ENCODE measurements around the gene KIF16B. TPM values are rescaled to one million over a fixed set of nuclear protein-coding genes. Genes with fewer than 3 reads are reported as not detected.
A peak's percentile ranks its signal among the peaks of the same experiment; 100 is the strongest.
"Not testable (repeated sequence)": the region's sequence is repeated elsewhere in the genome, so short reads cannot be mapped to it uniquely, and the experiment has no call there.

The KIF16B gene
- total RNA-seq, 1 donor from 2014 or later, result 33.1 TPM

DNA sequence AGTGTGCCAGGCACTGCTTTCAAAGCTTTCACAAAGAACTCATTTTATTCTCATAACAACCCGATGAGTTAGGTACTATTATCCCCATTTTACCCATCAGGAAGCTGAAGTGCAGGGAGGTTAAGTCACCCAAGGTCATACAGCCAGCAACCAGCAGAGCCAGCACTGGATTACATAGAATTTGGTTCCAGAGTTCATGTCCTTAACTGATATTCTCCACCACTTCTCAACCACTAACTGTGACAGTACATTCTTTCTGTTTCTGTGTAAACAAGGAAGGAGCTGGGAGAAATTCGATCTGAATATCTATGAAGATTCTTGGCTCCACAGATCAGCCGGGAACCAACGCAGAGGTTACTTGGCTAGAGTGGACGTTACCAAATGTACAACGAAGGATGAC lies 98.0 kb downstream of the KIF16B start:
- DNase-seq, result peak; percentile 71

DNA sequence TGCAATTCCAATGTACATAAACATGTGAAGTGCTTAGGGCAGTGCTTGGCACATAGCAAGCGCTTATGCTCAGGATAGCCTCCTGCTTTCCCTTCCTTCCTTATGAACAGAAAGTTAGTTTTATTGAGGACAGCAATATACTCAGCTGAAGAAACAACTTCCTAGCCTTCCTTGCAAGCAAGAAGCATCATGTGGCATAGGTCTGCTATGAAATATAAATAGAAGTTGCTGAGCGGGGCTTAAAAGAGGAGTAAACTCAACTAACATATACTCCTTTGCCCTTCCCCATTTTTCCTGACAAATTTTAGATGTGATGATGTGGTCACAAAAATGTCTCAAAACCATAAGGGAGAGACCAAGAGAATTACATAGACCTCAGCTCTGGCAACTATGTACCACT lies 98.9 kb downstream of the KIF16B start:
- DNase-seq, result no peak

DNA sequence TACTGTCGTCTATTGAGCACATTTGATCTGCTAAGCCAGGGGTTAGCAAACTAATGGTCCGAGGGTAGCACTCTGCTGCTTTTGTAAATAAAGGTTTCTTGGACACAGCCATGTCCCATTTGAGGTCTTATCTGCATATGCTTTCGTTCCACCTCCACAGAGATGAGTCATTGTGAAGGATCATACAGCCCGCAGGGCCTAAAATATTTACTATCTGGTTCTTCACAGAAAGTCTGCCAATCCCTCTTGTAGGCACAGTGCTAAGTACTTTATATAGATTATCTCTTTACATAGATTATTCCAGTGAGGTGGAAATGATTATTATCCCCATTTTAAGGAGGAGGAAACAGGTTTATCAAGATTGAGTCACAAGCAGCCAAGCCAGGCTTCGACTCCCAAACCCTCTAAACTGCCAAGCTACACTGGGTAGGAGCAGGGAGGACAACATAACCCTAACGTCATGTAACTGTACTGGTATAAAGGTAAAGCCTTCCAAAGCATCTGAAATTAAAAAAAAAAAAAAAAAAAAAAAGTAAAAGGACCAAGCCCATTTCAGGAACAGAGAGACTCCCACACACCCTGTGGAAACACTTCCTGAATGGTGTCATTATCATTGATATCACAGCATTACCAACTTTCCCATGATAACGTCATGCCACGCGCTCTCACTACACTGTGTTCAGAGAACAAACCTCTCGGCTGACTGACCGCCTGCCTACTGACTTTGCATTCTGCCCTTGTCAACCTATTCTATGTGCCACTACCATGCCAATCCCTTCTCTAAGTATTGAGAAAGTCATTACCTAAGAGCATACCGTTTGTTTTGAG lies 101.0 kb downstream of the KIF16B start:
- no peak for DNase-seq

DNA sequence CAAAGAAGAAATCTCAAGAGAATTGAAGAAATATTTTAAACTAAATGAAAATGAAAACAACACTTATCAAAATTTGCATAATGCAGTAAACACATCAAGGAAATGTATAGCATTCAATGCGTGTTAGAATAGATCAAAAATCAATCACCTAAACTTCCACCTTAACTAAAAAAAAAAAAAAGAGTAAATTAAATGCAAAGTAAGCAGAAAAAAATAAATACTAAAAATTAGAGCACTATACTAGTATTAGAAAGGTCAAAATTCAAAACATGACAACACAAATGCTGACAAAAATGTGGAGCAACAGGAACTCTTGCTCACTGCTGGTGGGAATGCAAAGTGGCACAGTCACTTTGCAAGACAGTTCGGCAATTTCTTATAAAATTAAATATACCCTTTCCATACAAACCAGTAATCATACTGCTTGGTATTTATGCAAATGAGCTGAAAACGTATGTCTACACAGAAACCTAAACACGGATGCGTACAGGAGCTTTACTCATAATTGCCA lies 103.8 kb downstream of the KIF16B start:
- no peak for DNase-seq

DNA sequence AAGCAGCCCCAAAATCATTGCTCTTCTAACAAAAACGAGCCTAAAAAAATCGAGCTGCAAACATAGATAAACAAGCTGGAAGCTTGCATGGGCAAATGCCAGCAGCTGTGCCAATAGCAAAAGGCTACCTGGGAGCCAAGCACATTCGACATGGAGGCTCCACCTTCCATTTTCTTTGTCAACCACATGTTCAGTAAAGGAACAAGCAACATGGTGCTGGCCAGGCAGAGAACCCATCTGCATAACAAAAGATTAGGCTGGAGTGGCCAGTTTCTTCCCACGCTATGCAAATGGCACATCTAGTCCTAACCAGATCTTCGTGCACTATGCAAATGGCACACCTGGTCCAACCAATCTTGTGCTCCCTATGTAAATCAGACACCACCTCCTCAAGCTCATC lies 110.5 kb downstream of the KIF16B start:
- DNase-seq, result no peak

DNA sequence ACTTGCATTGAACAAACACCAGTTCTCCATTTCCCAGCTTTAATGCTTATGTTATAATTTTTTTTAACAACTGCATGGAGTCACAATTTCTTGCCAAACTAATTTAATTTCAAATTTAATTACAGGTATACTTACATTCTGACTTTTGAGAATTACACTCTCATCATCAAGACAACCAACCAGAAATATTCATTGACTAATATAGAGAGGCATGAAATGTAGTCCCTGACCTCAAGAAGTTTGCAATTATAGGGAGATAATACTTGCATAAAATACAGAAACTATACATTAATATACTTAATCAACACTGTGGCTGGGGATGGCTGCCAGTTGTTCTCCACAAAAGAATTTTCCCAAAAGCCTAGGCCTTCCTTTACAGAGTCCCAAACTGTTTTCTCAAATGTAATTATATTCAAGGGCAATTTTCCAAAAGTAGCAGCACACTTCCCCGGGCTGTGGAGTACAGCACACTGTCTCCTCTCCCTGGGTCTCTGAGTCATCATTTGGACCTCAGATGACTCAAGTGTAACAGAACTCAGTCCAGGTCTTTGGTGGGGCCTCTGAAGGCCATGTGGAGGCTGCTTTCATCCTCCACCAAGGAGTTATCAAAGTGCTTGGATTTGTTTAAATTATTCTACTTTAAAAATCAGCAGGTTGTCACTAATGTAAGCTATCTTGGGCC lies 114.1 kb downstream of the KIF16B start:
- DNase-seq, result peak; percentile 57

DNA sequence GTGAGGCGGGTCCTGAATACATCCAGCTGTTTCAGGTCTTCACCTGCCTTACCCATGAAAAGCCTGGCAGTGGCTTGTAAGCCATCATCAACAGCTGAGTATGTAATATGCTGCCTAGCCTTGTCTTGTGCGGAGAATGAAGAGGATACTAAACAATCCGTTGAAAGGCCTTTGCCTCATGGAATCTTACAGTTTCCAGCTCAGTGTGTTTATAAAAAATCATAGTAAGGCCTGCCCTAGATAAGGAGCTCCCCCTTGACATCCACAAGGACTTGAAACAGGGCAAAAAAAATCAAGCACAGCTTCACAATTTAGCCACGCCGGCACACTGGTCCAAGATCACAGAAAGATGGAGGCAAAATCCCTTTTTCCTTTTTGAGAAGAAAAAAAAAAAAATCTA lies 115.7 kb downstream of the KIF16B start:
- peak; percentile 27 for DNase-seq

DNA sequence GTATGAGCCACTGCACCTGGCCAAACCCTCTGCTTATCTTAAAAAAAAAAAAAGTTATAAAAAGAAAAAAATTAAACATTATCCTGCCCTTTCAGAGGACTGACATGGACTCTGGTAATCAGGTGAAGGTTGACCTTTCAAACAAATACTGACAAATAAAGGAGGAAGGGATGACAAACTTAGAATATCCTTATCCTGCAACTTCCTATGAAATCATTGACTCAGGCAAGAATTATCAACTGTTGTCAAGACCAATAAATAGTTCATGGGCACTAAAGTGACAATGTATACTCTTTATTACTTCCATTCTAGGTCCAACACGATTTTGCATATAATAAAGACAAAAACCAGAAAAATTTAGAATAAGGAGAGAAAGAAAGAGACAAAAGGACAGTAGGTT lies 117.9 kb downstream of the KIF16B start:
- DNase-seq, result no peak

DNA sequence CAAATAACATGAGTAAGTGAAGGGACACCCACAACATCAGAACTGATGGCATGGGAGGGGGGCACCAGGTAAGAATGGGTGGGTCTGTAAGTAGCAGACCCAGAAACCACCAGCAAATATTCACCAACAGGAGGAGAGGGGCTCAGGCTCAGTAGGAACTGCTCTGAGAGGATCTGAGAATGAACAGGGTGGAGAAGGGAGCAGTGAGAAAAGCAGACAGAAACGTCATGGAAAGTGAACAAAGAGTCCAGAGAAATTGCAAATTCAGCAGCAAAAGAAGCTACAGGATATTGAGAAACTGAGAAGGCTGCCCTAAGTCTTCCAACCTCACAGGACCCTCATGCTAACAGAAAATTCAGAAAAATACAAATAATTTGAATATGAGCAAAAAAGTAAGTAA lies 121.3 kb downstream of the KIF16B start:
- DNase-seq, result no peak

DNA sequence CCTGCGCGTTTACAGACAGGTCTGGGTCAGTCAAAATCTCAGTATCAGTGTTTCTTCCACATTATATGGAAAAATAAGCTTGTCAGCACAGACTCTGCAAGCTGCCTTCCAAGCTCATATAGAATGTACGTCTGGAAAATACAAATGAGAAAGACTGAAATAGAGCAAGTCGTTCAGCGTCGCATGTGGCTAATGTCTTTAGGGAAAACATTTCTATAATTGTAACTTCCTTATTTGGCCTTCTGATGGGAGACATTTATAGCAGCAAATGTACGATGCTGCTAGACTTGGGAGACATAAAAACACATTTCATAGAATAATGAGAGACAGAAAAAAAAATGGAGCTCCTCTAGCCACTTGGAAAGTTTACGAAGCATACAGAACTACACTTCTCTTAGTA lies 122.2 kb downstream of the KIF16B start:
- DNase-seq, result no peak

DNA sequence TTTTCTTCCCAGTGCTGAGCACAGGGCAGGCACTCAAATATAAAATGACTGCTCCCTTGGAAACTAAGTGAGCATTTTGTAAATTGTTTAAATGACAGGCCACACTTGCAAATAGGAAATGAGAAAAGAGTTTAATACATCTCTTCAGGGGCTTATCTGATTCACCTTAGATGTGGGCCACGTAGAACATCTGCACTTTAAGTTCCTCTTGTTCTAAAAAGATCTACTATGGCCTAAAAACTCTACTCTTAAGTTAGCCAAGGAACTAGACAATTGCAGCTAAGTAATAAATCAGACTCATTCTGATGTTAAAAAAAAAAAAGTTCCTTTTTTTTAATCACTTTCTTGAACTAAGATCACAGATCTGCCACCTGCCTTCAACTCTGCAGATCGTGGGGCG lies 126.3 kb downstream of the KIF16B start:
- no peak for DNase-seq

DNA sequence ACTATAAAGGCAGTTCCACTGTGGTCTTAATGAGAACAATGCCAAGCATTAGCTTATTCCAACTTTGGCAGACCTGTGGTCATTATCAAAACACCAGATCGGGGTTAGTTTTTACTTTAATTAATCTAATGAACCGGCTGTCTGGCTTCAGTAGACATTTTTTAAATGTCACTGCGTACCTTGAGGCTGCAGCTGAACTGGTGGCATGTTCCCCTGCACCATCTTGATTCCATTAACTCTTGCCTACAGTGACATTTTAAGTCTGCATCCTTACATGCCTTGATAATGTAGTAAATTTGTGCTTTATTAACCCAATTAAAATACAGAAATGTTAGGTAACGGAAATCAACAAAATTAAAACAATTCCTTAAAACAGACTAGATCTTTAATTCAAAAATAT lies 127.0 kb downstream of the KIF16B start:
- DNase-seq, result no peak

DNA sequence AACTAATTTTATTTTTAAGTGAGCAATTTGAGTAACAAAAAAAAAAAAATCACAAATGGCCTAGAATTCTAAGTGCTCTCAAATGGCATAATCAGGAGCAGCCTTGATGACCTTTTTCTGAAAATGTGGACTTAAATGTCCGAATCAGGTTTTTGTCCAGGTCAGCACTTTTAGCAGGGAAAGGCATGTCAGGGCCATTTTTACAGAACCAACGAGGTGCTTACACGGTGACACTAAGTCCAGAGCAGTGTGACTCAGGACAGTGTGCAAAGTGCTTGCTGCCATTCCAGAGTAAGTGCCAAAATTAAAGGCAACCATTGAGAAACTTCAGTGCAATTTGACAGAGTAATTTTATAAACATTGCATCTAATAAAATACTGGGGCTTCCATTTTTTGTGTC lies 127.8 kb downstream of the KIF16B start:
- DNase-seq, result no peak

DNA sequence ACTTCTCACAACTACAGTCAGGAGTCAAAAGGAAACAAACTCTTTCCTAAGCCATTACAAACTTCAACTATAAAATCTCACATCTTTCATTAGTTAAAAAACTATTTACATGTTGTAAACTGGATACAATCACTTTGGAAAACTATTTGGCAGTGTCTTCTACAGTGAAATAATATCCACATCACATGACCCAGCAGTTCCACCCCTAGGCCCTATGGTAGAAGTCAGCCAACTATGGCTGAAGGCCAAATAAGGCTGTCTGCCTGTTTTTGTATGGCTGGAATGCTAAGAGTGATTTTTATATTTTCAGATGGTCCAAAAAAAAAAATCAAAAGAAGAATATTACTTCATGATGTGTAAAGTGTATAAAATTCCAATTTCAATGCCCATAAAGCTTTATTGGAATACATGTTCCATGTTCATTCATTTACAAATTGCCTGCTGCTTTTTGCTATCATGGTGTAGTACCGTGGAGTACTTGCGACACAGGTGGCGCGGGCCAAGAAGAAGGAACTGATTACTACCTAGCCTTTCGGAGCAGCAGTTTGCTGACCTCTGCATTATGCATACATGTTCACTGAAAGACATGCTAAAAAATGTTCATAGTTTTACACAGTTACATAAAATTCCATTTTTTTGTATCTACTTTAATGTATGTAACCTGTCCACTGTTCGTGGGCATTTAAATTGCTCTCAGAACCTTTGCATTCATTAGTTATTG lies 129.0 kb downstream of the KIF16B start:
- DNase-seq, result peak; percentile 68

DNA sequence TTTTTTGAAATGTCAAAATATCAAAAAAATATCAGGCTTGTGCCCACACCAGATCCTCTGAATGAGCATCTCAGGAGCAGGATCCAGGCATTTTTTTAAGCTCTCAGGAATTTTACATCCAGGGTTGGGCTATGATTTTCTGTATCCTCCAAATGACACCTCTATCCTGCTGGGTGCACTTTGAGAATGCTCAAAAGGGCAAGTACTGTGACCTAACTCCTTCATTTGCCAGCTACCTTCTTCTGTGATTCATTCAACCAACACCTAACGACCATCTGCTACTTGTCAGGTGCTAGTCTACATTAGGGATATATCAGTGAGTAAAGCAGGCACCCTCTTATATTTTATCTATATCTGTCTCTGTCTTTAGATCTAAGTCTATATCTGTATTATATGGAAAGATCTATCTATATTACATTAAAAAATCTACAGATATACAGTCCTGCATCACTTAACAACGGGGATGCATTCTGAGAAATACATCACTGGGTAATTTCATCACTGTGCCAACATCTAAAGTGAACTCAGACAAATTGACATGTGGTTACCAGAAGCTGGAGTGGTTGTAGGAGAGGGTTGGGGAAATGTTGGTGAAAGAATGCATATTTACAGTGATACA lies 131.6 kb downstream of the KIF16B start:
- no peak for DNase-seq

DNA sequence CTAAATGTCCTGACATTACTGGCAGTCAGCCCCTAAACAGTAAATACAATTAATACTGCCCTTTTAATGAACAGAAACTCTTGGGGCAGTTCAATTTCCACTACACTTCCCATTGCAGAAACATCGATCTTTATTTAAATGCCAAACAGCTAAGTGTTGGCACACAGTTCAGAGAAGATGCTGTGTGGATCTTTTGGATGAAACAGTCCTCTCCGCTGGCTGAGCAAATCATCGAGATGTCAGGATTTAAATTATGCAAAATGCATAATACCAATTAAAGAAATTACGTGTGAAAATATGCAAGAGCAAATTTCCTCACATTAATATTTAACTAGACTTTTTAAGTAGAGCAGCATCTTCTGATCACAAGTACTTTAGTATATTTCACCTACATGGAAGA lies 132.6 kb downstream of the KIF16B start:
- DNase-seq, result no peak

DNA sequence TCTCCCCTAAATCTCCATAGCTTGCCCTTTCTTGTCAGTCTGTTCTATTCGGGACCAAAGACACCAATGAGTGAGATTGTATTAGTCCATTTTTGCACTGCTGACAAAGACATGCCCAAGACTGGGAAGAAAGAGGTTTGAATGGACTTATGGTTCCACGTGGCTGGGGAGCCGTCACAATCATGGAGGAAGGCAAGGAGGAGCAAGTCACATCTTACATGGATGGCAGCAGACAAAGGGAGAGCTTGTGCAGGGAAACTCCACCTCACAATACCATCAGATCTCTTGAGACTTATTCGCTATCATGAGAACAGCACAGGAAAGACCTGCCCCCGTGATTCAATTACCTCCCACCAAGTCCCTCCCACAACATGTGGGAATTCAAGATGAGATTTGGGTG lies 133.7 kb downstream of the KIF16B start:
- DNase-seq, result not testable (repeated sequence)

DNA sequence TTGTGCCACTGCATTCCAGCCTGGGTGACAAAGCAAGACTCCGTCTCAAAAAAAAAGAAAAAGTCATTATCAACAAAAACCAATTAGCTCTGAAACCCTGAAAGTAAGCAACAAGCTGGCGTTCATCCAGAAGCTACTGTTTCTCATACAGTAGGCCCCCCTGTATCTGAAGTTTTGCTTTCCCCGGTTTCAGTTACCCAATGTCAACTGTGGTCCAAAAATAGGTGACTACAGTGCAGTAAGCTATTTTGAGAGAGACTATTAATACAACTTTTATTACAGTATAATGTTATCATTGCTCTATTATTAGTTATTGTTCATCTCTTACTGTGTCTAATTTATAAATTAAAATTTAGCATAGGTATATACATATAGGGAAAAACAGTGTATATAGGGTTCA lies 135.1 kb downstream of the KIF16B start:
- peak; percentile 64 for DNase-seq

DNA sequence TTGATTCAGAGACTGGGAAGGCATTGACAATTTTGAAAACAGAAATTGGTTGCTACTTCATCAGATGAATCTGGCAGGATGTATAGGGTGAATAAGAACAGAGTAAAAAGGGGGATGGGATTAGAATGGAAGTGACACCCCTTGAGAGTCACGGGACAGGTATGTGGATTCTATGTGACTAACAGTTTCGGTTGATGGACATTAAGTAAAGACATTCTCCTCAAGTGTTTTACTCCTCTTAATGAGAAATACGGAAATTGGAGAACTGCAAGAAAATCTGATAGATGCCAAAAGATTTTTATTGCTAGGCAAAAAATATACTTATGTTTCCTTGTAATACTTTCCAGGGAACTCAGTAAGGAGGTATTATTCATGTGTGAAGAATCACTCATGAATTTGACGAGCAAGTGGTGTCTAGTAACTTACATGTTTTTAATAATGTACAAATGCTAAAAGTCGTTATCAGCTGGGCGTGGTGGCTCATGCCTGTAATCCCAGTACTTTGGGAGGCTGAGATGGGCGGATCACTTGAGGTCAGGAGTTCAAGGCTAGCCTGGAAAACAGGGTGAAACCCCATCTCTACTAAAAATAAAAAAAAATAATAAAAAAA lies 135.8 kb downstream of the KIF16B start:
- DNase-seq, result no peak

DNA sequence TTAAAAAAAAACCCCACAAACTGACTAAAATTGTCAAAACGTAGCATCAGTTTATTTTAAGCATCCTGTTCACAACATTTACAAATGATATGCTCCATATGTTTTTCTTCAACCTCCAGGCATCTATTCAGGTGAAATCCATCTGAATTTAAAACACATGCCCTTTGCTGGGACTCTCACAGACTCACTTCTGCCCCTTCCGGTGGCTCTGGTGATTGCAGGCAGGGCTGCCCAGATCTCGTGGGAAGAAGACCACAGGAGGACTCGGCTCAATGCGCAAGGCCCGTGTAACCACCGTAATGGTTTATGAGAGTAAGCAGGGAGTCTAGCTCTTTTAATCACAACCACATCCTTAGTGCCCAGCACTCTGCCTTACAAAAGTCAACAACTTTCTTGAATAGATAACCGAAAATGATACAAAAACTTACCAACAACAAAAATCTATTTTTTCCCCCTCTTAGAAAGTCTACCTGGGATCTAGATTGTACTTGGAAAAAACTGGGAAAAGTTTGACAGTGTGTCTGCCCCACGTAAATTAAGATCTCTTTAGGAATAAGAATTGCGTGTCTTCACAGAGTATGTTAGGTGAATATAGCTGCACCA lies 139.1 kb downstream of the KIF16B start:
- DNase-seq, result peak; percentile 61

DNA sequence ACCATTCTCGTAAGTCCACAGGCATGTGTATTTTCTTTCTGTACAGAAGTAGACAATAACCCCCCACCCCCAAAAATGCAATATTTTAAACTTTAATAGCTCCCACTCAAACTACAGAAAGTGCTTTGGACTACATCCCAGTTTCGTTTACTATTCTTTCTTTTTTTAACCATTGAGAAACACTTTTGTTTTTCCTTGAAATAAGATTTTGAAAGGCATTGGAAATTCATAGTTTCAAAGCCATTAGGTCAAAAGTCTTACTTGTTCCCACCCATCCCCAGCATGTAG lies 140.0 kb downstream of the KIF16B start:
- no peak for DNase-seq
